ENCODE measurements around the gene JHY. TPM values are rescaled to one million over a fixed set of nuclear protein-coding genes. Genes with fewer than 3 reads are reported as not detected.
A peak's percentile ranks its signal among the peaks of the same experiment; 100 is the strongest.

JHY gene
- total RNA-seq (7.1 TPM), polyA plus RNA-seq (2.3 TPM)

DNA sequence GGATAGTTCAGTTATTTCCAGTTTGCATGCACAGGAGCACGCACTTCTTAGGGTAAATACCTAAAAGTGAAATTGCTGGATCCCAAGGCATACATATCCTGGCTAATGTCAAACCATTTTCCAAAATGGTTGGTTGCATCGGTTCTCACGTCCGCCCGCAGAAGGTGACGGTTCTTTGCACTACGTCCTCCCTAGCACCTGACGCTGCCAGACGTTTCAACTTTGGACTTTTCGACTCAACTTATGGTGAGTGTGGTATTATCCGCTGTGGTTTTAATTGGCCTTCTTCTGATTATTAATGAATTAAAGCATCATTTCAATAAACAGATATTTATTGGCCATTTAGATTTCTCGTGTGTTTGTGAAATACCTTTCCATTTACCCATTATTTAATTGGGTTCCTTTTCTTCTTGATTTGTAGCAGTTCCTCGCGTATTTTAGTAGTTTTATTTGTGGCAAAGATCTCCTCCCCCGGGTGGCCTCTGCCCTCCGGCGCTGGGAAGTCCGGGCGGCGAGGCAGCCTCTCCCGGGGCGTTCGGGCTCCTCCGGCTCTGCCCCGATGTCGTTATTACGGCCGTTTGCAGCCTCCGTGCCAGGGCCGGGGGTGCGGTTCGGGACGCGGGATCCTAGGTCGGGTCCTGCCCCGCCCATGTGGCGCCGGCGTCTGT is at the start of gene JHY:
JHY (plus strand) TSS at position 571 of the 668 bp plus-strand sequence. CDS start 3,091 bp downstream, outside the sequence.
- 24% methylated on average over 39 of the region's 39 CpGs for WGBS
- Histone ChIP-seq H3K4me3 (ENCODE audit: low read depth, low read length) (peak within 1 kb of the TSS; percentile 83), H3K36me3 (ENCODE audit: insufficient read depth) (no peaks in the 10 kb centered on the region), H3K27ac (ENCODE audit: low read depth) (peak within 1 kb of the TSS; percentile 77), H3K4me1 (ENCODE audit: insufficient read depth) (no peaks in the 10 kb centered on the region)
- DNase-seq (ENCODE audit: extremely low spot score) = no peak

DNA sequence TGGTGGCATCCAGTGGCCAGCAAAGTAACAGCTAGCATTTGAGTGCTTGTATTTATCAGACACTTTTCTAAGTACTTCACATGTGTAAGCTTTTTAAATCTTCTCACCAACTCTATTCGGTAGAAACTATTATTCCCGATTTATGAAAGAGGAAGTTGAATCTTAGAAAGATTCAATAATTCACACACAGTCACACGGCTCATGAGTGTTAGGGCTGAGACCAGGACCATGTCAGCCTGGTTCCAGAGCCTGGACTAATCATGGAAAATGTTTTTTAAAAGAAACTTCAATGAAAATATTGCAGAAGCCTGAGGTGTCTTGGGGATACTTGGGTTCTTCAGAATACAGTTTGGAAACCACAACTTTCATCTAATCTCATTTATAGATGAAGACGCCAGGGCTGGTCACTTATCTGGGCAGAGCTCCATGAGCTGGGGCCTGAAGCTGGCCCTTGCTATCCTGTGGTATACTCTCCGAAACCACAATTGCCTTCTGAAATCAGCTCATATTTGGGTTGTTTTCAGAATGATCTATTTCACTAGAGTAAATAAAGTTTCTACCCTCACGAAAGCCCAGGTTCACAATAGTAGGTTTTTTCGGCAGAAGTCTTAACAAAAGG is 48.6 kb upstream of the JHY start:
- Histone ChIP-seq H3K4me3 (ENCODE audit: low read depth, low read length) (no peak overlapping the region), H3K36me3 (ENCODE audit: insufficient read depth) (no peaks in the 10 kb centered on the region), H3K4me1 (ENCODE audit: insufficient read depth) (no peaks in the 10 kb centered on the region), H3K27ac (ENCODE audit: low read depth) (no peak overlapping the region)
- 72% methylated on average over 7 of the region's 7 CpGs for WGBS
- DNase-seq (ENCODE audit: extremely low spot score) = no peak

DNA sequence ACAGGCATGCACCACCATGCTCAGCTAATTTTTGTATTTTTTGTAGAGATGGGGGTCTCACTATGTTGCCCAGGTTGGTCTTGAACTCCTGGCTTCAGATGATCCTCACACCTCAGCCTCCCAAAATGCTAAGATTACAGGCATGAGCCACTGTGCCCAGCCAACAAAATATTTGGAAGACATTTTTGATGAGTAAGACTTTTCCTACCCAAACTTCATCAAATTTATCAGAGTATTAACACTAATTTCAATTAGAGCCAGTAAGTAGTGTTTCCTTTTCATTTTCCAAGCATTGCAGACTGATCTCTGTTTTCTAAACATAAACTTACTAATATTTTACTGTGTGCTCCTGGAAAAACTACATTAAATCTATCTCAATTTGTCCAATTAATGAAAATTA is 45.6 kb upstream of the JHY start:
- H3K4me1 ChIP-seq (ENCODE audit: insufficient read depth) = no peaks in the 10 kb centered on the region
- H3K36me3 ChIP-seq (ENCODE audit: insufficient read depth) = no peaks in the 10 kb centered on the region
- no peak for DNase-seq (ENCODE audit: extremely low spot score)
- H3K4me3 ChIP-seq (ENCODE audit: low read depth, low read length) = no peak overlapping the region
- H3K27ac ChIP-seq (ENCODE audit: low read depth) = no peak overlapping the region

DNA sequence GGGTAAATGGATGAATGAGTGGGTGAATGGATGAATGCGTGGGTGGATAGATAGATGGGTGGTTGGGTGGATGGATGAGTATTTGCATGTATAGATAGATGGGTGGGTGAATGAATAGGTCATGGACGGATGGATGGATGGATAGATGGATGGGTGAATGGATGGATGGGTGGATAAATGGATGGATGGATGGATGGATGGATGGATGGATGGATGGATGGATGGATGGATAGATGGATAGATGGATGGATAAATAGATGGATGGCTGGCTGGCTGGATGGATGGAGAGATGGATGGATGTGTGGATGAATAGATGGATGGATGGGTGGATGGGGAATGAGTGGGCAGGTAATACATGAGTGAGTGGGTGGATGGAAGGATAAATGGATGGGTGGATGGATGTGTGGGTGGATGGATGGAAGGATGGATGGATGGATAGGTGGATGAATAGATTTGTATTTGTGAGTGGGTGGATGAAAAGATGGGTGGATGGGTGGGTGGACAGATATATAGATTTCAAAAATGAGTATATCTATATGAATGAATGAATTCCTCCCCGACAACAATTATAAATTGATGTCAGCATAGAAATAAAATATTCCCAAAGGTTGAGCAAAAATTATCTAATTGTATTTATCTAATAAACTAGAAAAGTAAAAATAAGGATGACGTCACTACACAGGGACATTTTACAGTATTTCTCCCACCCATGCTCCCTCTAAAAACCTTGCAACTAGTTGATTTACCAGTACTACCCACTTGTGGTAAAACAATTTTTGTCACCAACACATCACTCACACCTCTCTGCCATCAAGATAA is 44.8 kb upstream of the JHY start:
- Histone ChIP-seq H3K4me1 (ENCODE audit: insufficient read depth) (no peaks in the 10 kb centered on the region), H3K27ac (ENCODE audit: low read depth) (no peak overlapping the region), H3K4me3 (ENCODE audit: low read depth, low read length) (no peak overlapping the region), H3K36me3 (ENCODE audit: insufficient read depth) (no peaks in the 10 kb centered on the region)
- no peak for DNase-seq (ENCODE audit: extremely low spot score)
- 92% methylated on average over 4 of the region's 4 CpGs for WGBS

DNA sequence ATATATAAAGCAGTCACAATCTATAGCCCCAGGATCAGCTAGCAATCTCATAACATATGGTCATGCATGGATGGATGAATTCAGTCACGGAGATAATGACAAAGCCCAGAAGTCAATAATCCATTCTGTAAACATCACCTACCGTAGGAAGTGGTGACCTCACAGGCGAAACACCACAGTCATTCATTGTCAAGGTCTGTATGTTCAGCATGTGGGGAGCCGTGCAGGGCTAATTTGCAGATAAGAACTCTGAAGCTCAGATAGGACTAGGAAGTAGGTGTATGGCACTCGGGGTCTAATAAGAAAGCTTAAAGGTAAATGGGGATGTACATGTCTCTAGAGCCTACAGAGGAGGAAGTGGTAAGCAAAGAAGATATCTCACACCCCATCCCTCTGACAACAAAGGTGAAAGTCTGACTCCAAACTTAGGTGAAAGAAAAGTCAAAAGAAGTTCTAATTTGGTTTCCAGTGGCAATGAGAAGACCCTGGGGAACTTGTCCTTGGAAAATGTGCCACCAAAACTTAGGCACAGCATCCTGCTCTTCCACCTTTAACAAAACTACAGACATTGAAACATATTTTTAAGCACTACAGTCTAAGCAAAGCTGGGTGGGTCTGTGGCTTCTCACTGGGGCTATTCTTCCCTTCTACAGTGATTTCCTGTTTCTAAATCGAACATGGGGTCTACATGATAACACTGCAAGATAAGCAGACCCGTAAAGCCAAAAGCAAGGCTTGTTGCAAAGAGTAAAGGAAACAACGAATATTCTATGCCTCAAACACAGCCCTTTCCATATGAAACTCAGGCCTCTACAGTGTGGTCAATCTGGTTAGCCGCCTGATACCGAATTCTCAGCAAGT is 39.0 kb upstream of the JHY start:
- Histone ChIP-seq H3K4me1 (ENCODE audit: insufficient read depth) (no peaks in the 10 kb centered on the region), H3K27ac (ENCODE audit: low read depth) (no peak overlapping the region), H3K4me3 (ENCODE audit: low read depth, low read length) (no peak overlapping the region), H3K36me3 (ENCODE audit: insufficient read depth) (no peaks in the 10 kb centered on the region)
- 45% methylated on average over 10 of the region's 10 CpGs for WGBS
- DNase-seq (ENCODE audit: extremely low spot score) = no peak

DNA sequence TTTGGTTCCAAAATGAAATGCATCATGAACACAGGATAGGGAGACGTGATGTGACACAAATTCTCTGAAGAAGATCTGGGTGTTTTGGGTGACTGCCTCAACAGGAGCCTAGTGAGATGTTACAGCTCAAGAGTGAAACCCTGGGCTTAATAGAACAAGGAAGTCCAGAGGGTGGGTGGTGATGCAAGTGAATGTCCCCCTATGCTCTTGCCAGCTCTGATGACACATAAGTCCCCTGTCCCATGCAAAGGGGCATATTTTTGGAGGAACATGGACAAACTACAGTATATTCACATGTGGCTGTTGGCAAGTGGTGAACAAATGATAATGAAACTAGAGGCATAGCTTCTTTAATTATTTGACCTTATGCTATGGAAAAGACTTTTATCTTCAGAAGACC is 35.1 kb upstream of the JHY start:
- H3K4me1 ChIP-seq (ENCODE audit: insufficient read depth) = no peaks in the 10 kb centered on the region
- no peak overlapping the region for H3K4me3 ChIP-seq (ENCODE audit: low read depth, low read length)
- DNase-seq (ENCODE audit: extremely low spot score) = no peak
- H3K36me3 ChIP-seq (ENCODE audit: insufficient read depth) = no peaks in the 10 kb centered on the region
- no peak overlapping the region for H3K27ac ChIP-seq (ENCODE audit: low read depth)
- whole genome bisulfite sequencing = 91% methylated on average over 1 of the region's 1 CpG

DNA sequence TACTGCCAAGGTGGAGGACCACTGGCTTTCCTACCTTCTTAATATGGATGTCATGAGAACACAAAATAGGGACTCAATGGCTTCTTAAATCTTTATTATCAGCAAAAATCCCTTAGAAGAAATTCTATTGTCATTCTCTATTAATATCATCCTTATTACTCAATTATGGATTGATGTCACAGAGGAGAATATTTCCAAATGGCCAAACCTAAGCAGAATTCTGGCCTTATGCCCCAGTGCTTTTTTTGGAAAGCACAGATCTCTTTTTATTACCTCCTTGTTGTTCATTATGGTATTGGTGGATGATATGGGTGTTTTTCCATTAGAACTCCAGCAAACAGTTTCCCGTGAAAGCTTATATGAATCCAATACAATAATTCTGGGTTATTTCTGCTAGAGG is 34.4 kb upstream of the JHY start:
- Histone ChIP-seq H3K27ac (ENCODE audit: low read depth) (no peak overlapping the region), H3K4me3 (ENCODE audit: low read depth, low read length) (no peak overlapping the region), H3K36me3 (ENCODE audit: insufficient read depth) (no peaks in the 10 kb centered on the region), H3K4me1 (ENCODE audit: insufficient read depth) (no peaks in the 10 kb centered on the region)
- 92% methylated on average over 1 of the region's 1 CpG for WGBS
- DNase-seq (ENCODE audit: extremely low spot score) = no peak

DNA sequence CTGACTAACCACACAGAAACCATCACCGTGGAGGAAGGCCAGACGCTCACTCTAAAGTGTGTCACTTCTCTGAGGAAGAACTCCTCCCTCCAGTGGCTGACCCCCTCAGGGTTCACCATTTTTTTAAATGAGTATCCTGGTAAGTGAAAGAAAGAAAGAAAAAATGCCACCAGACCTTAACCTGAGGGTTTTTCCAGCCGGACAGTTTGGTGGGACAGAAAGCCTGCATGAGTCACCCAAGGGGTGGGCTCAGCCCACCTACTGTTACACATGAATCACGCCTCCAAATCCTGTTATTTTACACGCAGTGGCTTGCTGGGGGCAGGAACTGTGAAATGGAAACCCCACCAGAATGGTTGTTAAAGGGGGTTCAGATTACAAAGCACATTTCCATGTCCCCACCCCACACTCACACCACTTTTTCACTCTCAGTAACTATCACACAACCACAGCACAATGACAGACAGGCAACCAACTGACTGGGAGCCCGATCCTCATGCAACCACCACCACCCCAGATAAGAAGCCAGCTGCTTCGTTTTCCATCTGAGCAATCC is 32.4 kb upstream of the JHY start:
- no peaks in the 10 kb centered on the region for H3K36me3 ChIP-seq (ENCODE audit: insufficient read depth)
- no peak overlapping the region for H3K27ac ChIP-seq (ENCODE audit: low read depth)
- WGBS = 52% methylated on average over 7 of the region's 7 CpGs
- DNase-seq (ENCODE audit: extremely low spot score) = no peak
- H3K4me1 ChIP-seq (ENCODE audit: insufficient read depth) = no peaks in the 10 kb centered on the region
- H3K4me3 ChIP-seq (ENCODE audit: low read depth, low read length) = no peak overlapping the region

DNA sequence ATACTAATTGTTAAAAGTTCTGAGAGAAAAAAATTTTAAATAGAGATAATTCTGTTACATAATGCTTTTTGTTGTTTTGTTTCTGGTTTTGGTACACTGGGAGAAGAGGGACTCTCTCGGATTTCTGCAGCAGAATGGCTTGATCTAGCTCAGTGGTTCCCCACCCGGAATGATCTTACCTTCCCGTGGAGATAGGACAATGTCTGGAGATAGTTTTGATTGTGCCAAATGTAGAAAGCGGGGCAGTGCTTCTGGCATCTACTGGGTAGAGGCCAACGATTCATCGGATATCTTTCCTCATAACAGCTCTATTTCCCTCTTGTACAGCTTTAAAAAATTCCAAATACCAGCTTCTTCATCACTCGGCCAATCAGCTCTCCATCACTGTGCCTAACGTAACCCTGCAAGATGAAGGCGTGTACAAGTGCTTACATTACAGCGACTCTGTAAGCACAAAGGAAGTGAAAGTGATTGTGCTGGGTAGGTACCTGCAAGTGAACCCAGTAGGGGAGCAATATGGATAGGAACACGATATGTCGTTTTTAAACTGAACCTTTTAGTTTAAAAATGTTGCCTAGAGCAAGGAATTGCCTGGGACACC is 31.1 kb upstream of the JHY start:
- no peak overlapping the region for H3K4me3 ChIP-seq (ENCODE audit: low read depth, low read length)
- no peaks in the 10 kb centered on the region for H3K36me3 ChIP-seq (ENCODE audit: insufficient read depth)
- H3K27ac ChIP-seq (ENCODE audit: low read depth) = no peak overlapping the region
- no peak for DNase-seq (ENCODE audit: extremely low spot score)
- WGBS = 78% methylated on average over 12 of the region's 12 CpGs
- no peaks in the 10 kb centered on the region for H3K4me1 ChIP-seq (ENCODE audit: insufficient read depth)

DNA sequence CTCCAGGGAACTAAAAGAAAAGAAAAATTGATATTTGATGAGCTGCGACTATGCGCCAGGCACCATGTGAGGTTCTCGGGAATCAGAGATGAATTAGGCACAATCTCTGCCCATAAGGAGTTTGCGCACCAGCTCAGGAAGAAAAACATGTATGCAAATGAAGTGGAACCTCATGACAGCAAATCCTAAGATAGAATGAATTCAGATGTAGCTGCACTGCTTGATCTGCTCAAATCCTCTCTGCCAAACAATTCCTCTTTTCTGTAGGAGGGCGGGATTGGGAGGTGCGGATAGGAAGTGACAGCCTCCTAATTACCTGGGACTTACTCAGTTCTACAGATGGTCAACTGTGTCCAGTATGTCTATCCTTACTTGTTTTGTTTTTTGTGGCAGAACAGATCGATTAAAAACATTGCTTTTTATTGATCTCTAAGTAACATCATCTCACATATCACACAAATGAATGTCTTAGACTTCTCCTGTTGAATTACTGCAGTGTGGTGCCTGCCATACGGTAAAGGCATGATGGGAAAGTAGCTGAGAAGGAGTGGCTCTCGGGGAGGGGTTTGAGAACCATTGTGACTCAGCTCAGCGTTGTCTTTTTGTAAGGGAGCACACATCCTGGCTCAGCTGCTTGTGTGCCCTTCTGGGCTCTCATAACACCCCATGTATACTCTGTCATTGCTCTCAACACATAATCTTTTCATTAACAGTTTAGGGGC is 30.3 kb upstream of the JHY start:
- H3K4me1 ChIP-seq (ENCODE audit: insufficient read depth) = no peaks in the 10 kb centered on the region
- no peak overlapping the region for H3K27ac ChIP-seq (ENCODE audit: low read depth)
- no peak for DNase-seq (ENCODE audit: extremely low spot score)
- no peaks in the 10 kb centered on the region for H3K36me3 ChIP-seq (ENCODE audit: insufficient read depth)
- WGBS = 83% methylated on average over 10 of the region's 10 CpGs
- no peak overlapping the region for H3K4me3 ChIP-seq (ENCODE audit: low read depth, low read length)

DNA sequence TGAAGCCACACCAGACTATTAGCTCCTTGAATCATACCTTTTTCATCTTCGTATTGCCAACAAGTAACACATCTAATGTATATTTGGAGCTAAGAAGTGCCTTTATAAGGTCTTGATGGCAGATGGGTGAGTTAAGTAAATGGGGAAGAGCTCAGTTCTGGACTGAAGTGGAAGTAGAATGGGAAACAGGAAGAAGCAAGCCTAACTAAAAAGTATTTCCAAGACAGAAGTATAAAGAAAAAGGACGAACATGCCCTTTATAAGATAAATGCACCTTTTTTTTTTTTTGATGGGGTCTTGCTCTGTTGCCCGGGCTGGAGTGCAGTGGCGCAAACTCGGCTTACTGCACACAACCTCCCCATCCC is 29.8 kb upstream of the JHY start:
- no peak for DNase-seq (ENCODE audit: extremely low spot score)
- 92% methylated on average over 5 of the region's 5 CpGs for WGBS
- Histone ChIP-seq H3K4me3 (ENCODE audit: low read depth, low read length) (no peak overlapping the region), H3K36me3 (ENCODE audit: insufficient read depth) (no peaks in the 10 kb centered on the region), H3K27ac (ENCODE audit: low read depth) (no peak overlapping the region), H3K4me1 (ENCODE audit: insufficient read depth) (no peaks in the 10 kb centered on the region)

DNA sequence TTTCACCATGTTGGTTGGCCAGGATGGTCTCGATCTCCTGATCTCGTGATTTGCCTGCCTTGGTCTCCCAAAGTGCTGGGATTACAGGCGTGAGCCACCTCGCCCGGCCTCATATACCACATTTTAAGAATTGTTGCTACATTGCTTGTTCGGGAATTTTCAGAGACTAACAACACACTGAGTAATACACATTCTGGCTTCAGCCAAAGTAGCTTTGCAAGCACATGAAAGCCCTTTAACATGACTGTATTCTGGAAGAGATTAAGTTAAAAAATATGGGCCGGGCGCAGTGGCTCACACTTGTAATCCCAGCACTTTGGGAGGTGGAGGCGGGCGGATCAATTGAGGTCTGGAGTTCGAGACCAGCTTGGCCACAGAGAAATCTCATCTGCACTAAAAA is 29.3 kb upstream of the JHY start:
- H3K4me3 ChIP-seq (ENCODE audit: low read depth, low read length) = no peak overlapping the region
- H3K27ac ChIP-seq (ENCODE audit: low read depth) = no peak overlapping the region
- WGBS = 93% methylated on average over 11 of the region's 11 CpGs
- H3K4me1 ChIP-seq (ENCODE audit: insufficient read depth) = no peaks in the 10 kb centered on the region
- no peak for DNase-seq (ENCODE audit: extremely low spot score)
- H3K36me3 ChIP-seq (ENCODE audit: insufficient read depth) = no peaks in the 10 kb centered on the region
